Measurements from ENCODE around the gene CUBN. TPM values are rescaled to one million over a fixed set of nuclear protein-coding genes. Genes with fewer than 3 reads are reported as not detected.

Gene CUBN
- total RNA-seq, 1 experiment from 2014 or later, result 0.07 TPM

- intact Hi-C loops (cut with micrococcal nuclease; ENCODE audit: unreplicated experiment), result no loop called here
- no peaks in the 10 kb centered on the region for H3K9me3 ChIP-seq (ENCODE audit: insufficient read depth, low read depth)
- no peaks in the 10 kb centered on the region for H4K20me1 ChIP-seq (ENCODE audit: insufficient read depth)
- H3K9me2 ChIP-seq (ENCODE audit: insufficient read depth), result no peaks in the 10 kb centered on the region
- no peaks in the 10 kb centered on the region for H3K36me3 ChIP-seq (ENCODE audit: low read depth)
- no peaks in the 10 kb centered on the region for H3F3A ChIP-seq (ENCODE audit: insufficient read depth, low read depth)
- no peak overlapping the region for H3K27ac ChIP-seq
- TF ChIP-seq CTCF (conservative IDR thresholded peaks at IDR 0.05) (no peak), EZH2 (IDR thresholded peaks at IDR 0.05; ENCODE audit: low read depth) (no peak)
- no peak for DNase-seq
- peaks cover under 1% of the 10 kb centered on the region; the same call in 1 of the 2 replicates for H3K4me1 ChIP-seq (replicated peaks; ENCODE audit: insufficient read depth)
- no TSS peak for BruUV-seq (replicated peaks)
- ChIA-PET POLR2A (ENCODE audit: unreplicated experiment) (no interaction called here), CTCF (no interaction called here)
- no peaks in the 10 kb centered on the region for H3K27me3 ChIP-seq (ENCODE audit: insufficient read depth, low read depth)
- H2AFZ ChIP-seq, result no peak overlapping the region
- no peaks in the 10 kb centered on the region for H3K79me2 ChIP-seq (ENCODE audit: low read depth)
- H3K4me3 ChIP-seq, result no peak overlapping the region
- H3K4me2 ChIP-seq, result no peak overlapping the region
Measured at GRCh38 chr10:16960551-16960950, 169.1 kb downstream of the CUBN start.

- Histone ChIP-seq H3K4me2 (no peak overlapping the region), H3K9me2 (ENCODE audit: insufficient read depth) (no peaks in the 10 kb centered on the region), H3K9me3 (ENCODE audit: insufficient read depth, low read depth) (no peaks in the 10 kb centered on the region), H3K4me1 (replicated peaks; ENCODE audit: insufficient read depth) (no peaks in the 10 kb centered on the region), H2AFZ (no peak overlapping the region), H4K20me1 (ENCODE audit: insufficient read depth) (no peaks in the 10 kb centered on the region), H3K36me3 (ENCODE audit: low read depth) (no peaks in the 10 kb centered on the region), H3K79me2 (ENCODE audit: low read depth) (no peaks in the 10 kb centered on the region), H3K4me3 (no peak overlapping the region), H3F3A (ENCODE audit: insufficient read depth, low read depth) (no peaks in the 10 kb centered on the region), H3K27ac (no peak overlapping the region), H3K27me3 (ENCODE audit: insufficient read depth, low read depth) (no peaks in the 10 kb centered on the region)
- ChIA-PET POLR2A (ENCODE audit: unreplicated experiment) (no interaction called here), CTCF (no interaction called here)
- no TSS peak for BruUV-seq (replicated peaks)
- no peak for DNase-seq
- intact Hi-C loops (cut with micrococcal nuclease; ENCODE audit: unreplicated experiment), result no loop called here
- no peak for TF ChIP-seq CTCF (conservative IDR thresholded peaks at IDR 0.05)
- TF ChIP-seq EZH2 (IDR thresholded peaks at IDR 0.05; ENCODE audit: low read depth), result no peak
Measured at GRCh38 chr10:16957038-16957437, 172.6 kb downstream of the CUBN start.

GRCh38 chr10:16954280-16955030 lies 175.2 kb downstream of the CUBN start:
- BruUV-seq (replicated peaks), result no TSS peak
- Histone ChIP-seq H4K20me1 (ENCODE audit: insufficient read depth) (no peaks in the 10 kb centered on the region), H3K9me3 (ENCODE audit: insufficient read depth, low read depth) (no peaks in the 10 kb centered on the region), H3K36me3 (ENCODE audit: low read depth) (no peaks in the 10 kb centered on the region), H2AFZ (no peak overlapping the region), H3K4me3 (no peak overlapping the region), H3K27ac (no peak overlapping the region), H3F3A (ENCODE audit: insufficient read depth, low read depth) (no peaks in the 10 kb centered on the region), H3K79me2 (ENCODE audit: low read depth) (no peaks in the 10 kb centered on the region), H3K4me2 (no peak overlapping the region), H3K9me2 (ENCODE audit: insufficient read depth) (no peaks in the 10 kb centered on the region), H3K27me3 (ENCODE audit: insufficient read depth, low read depth) (no peaks in the 10 kb centered on the region), H3K4me1 (replicated peaks; ENCODE audit: insufficient read depth) (no peaks in the 10 kb centered on the region)
- TF ChIP-seq EZH2 (IDR thresholded peaks at IDR 0.05; ENCODE audit: low read depth) (no peak), CTCF (conservative IDR thresholded peaks at IDR 0.05) (no peak)
- CTCF ChIA-PET, result no interaction called here
- DNase-seq, result no peak
- POLR2A ChIA-PET (ENCODE audit: unreplicated experiment), result no interaction called here
- intact Hi-C loops (cut with micrococcal nuclease; ENCODE audit: unreplicated experiment), result no loop called here
